Activated naive CD8-positive, alpha-beta T cell treated with anti-CD3 and anti-CD28 coated beads, Interleukin-2, amount 50 U/mL, for 16 hours (primary cell): ENCODE results near the gene HIVEP3.

Source experiments
- DNase-seq: peaks from one replicate; pipeline ENCODE4 v3.0.0-alpha.2; 2020; ENCODE audit warnings: low read depth, low spot score

The HIVEP3 gene

DNA sequence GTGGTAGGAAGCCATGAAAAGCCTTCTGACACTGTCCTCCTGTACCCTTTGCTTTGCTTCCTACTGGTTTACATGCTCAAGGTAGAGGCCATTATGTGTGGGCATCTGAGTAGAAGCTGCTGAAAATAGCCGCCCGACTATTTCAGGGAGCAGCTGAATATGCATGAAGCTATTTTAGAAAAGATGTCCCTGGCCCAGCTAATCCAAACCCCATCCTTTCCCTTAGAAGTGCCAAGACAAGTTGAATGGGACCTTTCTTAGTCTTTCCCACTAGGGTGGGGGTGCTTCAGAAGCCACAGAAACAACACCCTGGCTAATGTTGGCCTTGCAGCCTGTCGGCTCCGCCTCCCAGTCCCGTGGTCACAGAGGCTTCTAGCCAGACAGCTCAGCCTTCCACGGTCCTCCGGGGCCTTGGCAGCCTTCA, 229.2 kb downstream of the HIVEP3 start:
- DNase-seq: no peak

DNA sequence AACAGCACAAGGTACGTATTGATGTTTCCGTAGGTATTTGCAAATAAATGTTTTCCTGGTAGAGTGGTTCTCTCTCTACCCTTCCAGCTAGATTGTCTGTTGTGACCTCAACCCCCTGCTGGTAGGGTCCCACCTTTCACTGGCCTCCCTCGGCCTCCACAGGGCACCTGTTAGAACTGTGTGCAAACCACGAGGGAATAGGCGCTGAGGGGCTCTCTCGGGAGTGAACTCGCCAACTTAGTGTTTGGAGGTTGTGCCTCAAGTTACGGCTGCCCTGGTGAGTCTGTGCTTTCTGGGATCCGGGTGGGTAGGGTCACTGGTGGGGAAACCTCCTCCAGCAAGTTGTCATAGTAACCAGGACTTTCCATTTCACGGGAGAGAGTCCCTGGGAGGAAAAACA, 229.6 kb downstream of the HIVEP3 start:
- DNase-seq: no peak

DNA sequence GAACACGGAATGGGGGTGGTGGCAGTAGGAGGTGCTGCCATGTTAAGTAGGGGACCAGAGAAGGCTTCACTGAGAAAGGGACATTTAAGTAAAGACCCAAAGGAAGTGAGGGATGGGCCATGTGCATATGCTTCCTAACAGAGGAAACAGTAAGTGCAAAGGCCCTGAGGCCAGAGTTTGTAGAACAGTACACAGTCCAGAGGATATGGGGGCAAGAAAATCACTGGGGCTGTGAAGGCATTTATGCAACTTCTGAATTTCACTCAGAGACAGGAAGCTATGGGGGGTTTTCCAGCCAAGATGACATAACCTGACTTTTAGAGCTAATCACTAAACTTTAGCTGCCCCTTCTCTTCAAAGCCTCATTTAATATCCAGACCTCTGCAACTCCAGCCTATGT, 231.7 kb downstream of the HIVEP3 start:
- no peak for DNase-seq

DNA sequence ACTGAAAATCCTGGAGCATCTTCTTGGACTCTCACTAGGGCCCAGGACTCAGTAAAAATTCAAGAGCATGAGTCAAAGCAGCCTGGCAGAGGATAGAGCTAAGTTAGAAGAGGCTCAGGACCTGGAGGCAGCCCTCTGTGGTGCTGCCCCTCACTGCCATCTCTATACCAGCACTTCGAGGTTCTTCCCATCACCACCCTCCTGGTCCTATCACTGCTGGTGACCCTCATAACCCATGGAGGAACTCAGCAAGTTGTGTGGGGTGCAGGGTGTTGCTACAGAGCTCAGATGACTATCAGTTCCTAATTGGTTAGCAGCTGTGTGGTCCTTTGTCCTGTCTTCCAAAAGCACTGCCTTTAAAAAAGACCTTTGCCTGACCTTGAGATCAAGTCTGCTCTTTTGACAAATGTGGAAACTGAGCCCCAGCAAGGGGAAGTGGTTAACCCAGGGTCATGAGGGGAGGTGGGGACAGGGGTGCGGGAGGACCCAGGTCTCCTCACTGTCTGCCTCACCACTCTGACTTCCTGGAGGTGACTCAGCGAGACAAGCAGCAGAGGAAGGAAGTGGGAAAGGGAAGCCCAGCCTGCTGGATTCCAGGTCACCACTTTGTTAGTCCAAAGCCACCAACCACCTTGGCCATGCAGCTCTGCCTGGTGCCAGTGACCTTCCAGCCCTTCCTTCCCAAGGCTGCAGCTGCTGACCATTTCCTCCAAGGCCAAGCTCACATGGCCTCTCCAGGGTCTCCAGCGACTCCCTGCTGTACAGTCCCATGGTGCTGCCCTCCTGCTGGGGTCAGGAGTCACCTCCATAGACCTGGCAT, 234.8 kb downstream of the HIVEP3 start:
- no peak for DNase-seq

DNA sequence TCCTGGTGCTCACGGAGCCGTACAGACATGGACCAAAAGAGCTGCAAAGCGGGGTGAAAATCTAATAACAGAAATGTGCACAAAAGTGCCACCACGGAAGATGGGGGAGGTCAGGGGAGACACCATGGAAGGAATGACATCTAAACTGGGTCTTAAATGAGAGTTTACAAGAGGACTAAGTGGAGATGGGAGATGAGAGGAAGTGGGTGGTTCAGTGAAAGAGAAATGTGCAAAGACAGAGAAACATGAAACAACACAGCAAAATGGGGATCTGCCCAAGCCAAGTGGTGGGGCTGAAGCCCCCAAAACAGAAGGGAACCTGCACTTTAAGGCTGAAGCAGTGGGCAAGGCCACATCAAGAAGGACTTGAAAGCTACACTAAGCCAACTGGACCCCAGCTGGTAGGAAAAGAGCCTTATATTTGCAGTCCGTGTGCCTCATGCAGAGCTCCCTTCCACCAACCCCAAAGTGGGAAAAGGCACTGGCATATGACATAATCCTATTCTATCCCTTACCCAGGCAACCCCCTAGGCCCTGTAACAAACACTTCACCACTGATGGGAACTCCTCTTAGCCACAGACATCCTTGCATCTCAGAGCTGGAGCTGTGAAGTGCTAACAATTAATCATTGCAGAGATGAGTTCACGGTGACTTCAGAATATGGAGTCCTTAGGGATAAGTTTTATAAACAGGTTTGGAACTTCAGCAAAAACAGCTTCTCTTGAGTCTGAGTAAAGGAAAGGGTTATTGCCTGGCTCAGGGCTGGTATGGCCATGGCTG, 235.7 kb downstream of the HIVEP3 start:
- no peak for DNase-seq

DNA sequence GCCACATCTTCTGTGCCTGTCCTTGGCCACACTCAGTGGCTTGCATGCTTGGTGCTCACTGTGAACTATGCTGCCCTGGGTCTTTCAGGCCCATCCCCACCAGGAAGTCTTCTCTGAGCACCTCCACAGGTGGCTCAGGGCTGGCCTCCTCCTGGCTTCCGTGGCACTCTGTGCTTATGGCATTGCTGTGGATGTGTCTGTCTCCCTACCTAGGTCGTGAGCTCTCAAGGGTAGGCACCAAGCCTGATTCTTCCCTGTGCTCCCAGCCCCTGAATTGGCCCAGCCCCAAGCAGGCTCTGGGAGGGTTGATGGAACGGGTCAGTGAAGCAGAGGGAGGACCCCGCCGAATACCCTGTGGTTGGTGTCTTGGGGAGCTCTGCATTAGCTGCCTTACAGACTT, 236.6 kb downstream of the HIVEP3 start:
- no peak for DNase-seq

DNA sequence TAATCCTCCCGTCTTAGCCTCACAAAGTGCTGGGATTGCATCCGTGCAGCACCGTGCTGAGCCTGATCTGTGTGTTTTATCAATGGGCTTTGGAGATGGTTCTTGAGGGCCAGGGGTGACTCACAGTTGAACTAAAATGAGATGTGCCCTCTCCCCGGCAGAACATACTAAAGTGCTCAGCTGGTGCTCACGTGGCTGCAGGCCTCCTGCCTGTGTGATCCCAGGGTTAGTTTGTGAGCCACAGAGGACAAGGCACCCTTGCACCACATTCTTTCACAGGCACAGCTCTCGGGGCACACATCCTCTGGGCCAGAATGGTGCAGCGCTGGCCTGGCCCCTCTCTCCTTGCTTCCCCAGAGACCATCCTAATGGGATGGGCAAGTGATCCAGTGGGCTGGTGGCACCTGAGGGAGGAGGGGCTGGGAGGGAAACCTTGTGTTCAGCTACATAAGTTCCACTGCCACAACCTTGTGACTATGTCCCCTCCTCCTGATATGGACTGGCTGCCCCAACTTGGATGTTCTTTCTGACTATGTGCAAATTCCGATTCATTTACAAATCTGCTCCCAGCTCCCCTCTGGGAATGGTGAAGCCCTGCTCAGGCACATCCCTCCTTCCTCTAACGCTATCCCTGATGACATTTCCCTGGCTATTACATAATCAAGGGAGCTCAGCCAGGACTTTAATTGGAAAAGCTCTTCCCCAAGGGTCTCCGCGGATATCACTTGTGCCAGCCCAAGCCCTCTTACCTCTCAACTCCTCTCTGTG, 237.2 kb downstream of the HIVEP3 start:
- no peak for DNase-seq

DNA sequence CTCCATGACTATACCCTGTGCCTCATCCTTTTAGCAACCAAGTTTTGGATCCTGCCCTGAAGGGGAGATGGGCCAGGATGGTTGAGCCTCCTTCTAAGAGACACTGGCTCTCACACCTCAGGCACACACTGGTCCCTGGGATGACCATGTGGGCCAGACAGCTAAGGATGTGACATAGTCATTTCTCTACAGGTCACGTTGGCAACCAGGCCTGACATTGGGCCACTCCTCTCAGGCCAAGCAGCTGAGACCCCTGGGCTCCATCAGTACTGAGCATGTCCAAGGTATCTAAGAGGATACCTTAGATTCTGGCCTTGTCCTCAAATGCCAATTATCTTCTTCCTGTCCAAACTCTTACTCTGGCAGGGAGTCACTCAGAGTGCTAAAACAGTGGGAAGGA, 238.7 kb downstream of the HIVEP3 start:
- DNase-seq: no peak

DNA sequence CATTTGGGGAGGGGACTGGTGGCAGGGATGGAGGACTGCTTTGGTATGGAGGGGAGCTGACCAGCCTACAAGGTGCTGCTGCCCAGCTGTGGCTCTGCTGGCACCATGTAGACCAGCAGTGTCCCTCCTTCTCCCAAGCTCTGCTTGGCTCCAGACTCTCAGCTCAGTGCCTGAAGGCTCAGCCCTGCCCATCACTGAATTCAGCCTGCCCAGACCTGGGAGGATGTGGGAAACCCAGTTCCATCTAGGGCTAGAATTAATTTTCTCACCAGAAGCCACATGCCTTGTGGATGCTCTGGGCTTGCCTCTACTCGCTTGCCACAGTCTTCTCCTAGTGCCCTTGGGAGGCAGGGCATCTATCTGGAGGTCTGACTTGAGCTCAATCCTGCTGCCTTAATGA, 239.2 kb downstream of the HIVEP3 start:
- DNase-seq: no peak

DNA sequence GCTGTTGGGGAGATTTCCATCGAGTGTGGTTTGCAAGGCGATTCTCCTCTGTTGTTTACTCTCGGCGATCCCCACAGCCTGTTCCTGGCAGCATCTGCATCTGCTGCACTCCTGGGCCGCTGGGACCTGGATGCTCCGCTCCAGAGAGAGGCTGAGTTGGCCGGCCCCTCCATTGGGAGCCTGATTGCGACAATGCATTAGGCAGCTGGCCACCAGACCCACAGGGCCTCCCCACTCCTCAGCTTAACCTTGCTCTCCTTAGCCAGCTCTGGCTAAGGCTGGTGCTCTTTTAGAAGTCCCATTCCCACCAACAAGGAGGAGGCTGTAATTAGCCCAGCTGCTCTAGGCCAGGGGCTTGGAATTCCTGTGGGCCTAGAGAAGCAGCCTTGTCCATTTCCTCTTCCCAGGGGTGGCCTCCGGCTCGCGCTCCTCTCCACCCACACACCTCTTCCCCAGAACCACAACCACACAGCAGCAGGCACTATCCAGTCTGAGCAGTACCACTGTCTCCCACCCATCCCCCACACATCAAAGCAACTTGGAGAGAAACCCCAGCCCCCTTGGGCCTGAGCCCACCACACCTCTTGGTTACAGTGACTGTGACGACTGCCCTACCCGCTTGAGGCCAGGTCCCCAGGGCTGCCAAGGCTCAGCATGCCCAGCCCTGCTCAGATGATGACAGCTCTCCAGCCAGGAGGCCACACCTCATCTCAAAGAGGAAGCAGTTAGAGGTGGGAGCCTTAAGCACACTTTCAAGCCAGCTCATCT, 240.4 kb downstream of the HIVEP3 start:
- DNase-seq: no peak

DNA sequence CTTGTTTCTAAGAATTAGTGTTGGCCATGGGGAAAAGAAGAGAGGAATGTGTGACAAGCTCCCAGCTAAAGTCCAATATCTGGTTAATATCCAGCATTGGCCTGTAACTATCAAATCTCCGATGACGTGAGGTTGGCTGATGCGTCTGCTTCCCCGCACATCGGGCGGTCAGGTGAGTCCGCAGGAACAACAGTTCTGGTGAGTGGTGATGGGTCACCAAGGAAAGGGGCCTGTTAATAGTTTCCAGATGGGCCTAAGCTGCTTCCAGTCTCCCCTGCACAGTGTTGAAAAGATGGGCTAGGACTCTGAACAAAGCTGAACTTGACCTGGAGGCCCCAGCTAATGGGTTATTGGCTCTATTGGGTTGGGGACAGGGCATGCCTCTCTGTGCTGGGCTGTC, 241.1 kb downstream of the HIVEP3 start:
- no peak for DNase-seq

DNA sequence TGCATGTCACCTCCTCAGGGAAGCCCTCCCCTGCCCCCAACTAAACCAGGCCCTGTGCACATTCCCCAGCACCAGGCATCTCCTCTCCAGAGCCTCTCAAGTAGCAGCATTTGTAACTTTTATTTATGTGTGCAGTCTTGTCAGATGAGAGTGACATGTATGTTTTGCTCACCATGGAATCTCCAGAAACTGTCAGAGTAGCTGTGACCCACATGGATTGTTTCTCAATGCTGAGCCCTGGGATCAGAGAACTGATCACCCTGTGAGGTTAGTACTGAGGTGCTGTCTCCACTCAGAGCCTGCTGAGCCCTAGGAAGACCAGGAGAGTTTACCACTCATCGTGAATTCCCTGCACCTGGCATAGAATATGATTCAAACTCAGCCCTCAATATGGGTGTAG, 243.3 kb downstream of the HIVEP3 start:
- no peak for DNase-seq

DNA sequence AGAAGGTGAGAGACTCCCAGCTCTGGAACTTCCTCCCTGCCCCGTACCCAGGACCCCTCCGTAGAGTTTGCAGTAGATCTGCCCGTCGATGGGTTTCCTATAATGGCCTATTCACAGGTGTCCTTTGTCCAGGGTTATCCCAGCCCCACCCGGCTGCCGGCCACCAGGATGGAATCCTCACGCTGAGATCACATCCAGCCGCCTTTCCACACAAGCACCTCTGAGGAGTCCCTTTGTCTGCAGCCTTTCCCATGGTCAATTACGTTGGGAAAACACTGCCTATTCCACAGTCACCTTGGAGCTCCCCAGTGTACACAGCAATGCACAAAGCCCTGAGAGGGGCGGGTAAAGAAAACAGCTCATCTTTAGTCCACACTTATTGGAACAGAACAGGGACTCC, 244.2 kb downstream of the HIVEP3 start:
- DNase-seq: no peak

DNA sequence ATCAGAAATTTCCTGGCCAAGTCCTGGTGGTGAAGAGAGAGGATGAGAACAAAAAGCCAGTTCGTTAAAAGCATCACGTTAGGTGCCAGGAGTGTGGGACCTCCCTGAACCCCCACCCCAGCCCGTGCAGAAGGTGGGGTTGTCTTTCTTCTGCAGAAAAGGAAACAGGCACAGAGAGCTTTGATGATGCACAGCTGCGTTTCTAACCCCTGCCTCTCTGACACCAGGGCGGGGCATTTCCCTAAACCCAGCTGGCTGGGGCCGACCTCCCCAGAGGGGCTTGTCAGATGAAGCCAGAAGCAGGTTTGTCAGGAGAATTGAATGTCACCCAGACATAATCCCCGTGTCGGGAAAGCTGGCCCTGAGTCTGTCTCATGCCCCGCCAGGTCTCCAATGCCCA, 244.9 kb downstream of the HIVEP3 start:
- DNase-seq: no peak

DNA sequence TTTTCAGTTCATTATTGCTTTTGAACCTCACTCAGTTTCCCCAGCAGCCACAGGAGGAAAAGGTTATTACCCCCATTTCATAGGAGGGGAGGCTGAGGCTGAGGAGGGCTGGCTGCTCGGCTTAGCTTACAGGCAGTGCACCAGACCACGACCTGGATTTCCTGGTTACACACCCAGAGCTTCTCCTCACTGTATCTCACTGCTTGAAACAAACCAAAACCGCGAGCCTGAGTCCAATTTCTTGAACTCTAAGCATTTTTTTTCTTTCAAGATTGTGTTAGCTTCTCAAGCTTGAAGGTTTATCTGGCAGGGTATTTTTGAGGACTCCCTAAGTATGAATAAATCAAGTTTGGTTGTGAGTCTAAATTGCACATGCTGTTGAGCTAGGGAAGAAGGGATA, 245.3 kb downstream of the HIVEP3 start:
- no peak for DNase-seq

DNA sequence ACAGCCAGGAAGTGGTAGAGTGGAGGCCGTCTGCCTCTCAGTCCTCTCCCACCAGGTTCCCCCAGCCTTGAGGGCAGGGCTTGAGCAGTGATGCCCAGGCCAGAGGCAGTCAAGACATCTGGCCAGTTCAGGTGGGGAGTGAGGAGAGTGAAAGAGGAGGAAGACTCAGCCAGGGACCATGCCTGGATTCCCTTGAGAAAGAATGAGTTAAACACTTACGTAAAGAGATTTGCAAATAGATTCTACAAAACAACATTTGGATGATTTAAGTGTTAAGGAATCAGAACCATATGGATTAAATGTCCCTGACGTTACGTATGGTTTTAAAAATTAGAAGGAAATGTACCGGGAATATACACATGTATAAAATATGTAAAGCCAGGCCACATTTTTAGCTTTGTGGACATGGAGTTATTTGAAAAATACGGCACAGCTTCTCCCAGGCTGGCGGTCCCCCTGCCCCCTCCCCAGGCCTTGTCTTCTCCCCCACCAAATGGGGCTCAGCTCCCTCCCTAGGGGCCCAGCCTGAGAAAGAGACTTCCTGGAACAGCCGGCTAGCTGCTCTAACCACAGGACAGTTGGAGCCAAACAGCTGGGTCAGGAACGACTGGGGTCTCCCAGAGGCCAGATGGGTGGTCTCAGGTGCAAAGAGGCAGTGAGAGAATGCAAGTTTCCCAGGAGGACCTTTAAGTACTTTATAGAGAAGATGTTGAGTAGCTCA, 245.9 kb downstream of the HIVEP3 start:
- DNase-seq: no peak

DNA sequence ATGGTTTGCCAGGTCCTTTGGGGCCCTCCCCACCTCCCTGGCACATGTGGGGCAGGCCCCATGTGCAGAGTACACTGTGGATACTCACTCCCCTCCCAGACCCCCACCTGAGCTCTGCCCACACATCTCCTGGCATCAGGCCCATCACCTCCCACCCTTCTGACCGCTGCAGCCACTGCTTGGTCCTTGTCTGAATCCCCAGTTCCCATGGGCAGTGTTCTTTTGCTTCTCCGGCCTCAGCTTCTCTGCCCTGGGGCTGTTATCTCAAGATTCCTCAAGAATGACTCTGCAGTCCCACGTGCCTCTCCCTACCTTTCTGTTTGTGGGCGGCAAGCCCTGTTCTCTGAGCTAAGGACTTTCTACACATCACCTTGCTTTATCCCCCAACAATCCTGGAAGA, 246.5 kb downstream of the HIVEP3 start:
- DNase-seq: no peak

DNA sequence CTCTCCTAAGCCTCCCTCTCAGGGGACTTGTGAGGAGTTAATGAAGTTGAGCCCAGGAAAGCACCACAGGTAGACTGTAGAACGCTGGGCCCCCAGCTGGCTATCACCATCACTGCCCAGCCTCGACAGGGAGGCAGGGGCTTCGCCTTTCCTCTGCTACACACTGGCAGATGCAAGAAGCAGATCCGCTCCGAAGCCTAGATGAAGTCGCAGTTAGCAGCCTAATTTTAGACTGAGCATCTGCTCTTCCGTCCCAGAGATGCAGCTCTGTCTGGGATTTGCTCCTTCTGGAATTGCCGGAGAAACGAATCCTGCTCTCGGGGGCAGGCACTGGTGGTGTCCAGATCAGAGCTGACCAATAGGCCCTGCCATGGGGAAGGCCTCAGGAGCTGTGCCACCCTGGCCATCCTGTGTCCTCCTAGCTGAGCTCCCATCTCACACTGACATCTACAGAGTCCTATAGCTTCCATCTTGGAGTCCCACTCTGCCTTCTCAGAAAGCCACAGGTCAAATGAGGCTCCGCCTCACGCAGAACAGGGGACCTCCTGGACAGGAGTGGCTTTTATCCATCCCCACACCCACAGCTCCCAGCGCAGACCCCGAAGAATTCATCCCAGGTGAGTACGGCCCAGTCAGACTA, 247.5 kb downstream of the HIVEP3 start:
- no peak for DNase-seq

DNA sequence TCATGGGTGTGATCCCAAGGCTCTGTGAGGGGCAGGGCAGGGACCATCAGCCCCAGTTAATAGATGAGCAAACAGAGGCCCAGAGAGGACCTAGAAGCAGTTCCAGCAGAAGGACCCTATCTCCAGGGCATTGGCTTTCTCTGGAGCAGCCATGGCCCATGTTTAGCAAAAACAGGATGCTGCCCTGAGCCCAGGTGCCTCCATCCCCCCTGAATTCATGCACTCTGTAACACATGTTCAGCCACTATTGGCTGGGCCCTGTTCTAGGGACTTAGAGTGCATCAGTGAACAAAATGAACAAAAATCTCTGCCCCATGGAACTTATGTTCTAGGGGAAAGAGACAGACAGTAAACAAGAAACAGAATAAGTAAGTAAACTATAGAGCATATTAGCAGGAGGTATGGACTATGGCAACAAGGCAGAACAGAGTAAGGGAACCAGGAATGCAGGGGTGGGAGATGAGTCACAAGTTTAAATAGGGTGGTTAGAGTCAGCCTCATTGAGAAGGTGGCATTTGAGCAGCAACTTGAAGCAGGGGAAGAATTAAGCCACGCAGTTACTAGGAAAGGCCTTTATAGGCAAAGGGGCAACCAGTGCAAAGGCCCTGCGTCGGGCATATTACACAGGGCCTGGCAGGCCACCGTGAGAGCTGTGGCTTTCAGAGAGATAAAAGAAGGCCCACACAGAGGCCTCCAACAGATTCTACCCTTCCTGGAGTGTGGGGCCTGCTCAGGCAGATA, 248.3 kb downstream of the HIVEP3 start:
- DNase-seq: no peak

DNA sequence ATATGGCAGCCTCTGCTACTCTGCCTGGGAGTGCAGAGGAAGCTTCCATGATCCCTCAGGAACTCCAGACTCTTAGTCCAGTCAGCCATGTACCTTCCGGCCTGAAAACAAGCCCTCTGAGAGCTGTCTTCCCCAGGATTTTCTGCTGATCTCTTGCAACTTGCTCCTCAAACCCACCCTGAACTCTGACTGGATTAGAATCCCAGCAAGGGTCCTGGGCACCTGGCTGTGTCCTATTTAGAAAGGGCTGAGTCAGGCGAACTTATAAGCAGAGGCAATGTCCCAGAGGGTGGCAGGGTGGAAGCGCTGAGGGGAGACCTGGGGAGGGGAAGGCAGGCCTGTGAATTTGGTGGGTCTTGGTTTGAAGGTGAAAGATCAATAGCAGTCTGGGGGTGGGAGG, 249.8 kb downstream of the HIVEP3 start:
- DNase-seq: no peak
